ENCODE measurements around the gene DLL1. TPM values are rescaled to one million over a fixed set of nuclear protein-coding genes. Genes with fewer than 3 reads are reported as not detected.

Gene DLL1
- polyA plus RNA-seq, 2 of the 4 experiments (the other 2 are of a cell fraction) = 0.05 to 0.15 TPM

- no peak for TF ChIP-seq ZSCAN20 (CRISPR knock-in tag; IDR thresholded peaks at IDR 0.05)
- Histone ChIP-seq H3K4me2 (no peak overlapping the region), H3K9me3 (no peaks in the 10 kb centered on the region), H3K27ac (no peak overlapping the region), H3K4me3 (no peak overlapping the region), H3K4me1 (0 out of 3 replicates have a peak, but pooled peaks cover 1% of the 10 kb centered on the region)
- ChIA-PET CTCF (no interaction called here), POLR2A (no interaction called here)
- 78% methylated on average over 21 of the region's 36 CpGs for WGBS (ENCODE audit: missing lambda C conversion rate)
- no peak for DNase-seq (ENCODE audit: low read depth in 1 of 2, low spot score in 1 of 2)
- FAIRE-seq = no peak
- ATAC-seq = no peak
Measured at GRCh38 chr6:170274713-170275560, 15.9 kb downstream of the DLL1 start.

DNA sequence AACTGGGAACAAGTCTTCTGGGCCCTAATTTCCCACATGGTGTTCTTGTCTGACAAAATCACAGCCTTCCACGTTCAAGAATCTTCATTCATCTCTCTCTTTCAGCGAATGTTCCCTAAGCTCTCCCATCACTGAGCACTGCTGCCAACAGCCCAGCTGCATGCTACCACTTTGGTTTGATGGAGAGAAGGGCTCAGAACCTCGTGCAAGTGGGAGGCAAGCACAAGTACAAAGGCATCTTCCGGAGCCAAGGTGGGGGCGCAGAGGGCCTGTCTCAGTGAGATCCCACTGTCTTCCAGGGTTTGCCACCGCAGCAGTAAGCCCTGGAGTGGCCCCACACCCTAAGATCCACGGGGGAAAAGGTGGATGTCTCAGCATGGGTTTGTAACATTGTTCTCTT is 17.2 kb downstream of the DLL1 start:
- no peak for DNase-seq (ENCODE audit: low read depth in 1 of 2, low spot score in 1 of 2)
- 19% methylated on average over 3 of the region's 7 CpGs for WGBS (ENCODE audit: missing lambda C conversion rate)
- no peak for ATAC-seq
- ChIA-PET POLR2A (no interaction called here), CTCF (no interaction called here)
- FAIRE-seq = no peak
- no peak for TF ChIP-seq NPAS2 (CRISPR knock-in tag; IDR thresholded peaks at IDR 0.05; ENCODE audit: borderline replicate concordance)
- TF ChIP-seq TP53 (CRISPR knock-in tag; IDR thresholded peaks at IDR 0.05) = no peak
- TF ChIP-seq RFX5 (IDR thresholded peaks at IDR 0.05) = no peak
- no peak for TF ChIP-seq SREBF2 (IDR thresholded peaks at IDR 0.05)
- no peak for TF ChIP-seq EHF (CRISPR knock-in tag; IDR thresholded peaks at IDR 0.05)
- Histone ChIP-seq H3K27ac (no peak overlapping the region), H3K4me1 (no peaks in the 10 kb centered on the region), H3K9me3 (no peaks in the 10 kb centered on the region), H3K4me2 (no peak overlapping the region), H3K4me3 (no peak overlapping the region)

DNA sequence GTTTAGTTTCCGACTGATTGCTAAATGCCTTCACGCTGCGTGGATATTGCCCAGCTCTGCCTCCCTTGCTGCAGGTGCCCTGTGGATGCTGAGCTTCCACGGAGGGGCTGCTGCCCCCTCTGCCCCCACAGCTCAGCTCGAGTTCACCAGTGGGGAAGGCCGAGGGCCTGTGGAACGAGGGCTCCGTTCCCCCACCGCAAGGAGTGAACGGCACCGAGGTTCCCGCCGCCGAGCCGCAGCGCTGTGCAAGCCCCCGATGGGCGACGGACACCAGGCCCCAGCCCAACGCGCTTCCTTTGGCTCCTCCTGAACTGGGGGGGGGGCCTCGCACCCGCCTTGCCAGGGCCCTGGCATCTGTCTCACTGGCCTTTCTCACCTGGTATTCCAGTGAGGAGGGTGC is 17.7 kb downstream of the DLL1 start:
- Histone ChIP-seq H3K27ac (no peak overlapping the region), H3K4me3 (no peak overlapping the region), H3K9me3 (no peaks in the 10 kb centered on the region), H3K4me2 (no peak overlapping the region), H3K4me1 (no peaks in the 10 kb centered on the region)
- ATAC-seq (no peak), FAIRE-seq (no peak), DNase-seq (ENCODE audit: low read depth in 1 of 2, low spot score in 1 of 2) (no peak)
- ChIA-PET CTCF (no interaction called here), POLR2A (no interaction called here)
- WGBS (ENCODE audit: missing lambda C conversion rate) = 66% methylated on average over 6 of the region's 23 CpGs
- TF ChIP-seq, protein P1, sequence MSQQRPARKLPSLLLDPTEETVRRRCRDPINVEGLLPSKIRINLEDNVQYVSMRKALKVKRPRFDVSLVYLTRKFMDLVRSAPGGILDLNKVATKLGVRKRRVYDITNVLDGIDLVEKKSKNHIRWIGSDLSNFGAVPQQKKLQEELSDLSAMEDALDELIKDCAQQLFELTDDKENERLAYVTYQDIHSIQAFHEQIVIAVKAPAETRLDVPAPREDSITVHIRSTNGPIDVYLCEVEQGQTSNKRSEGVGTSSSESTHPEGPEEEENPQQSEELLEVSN (IDR thresholded peaks at IDR 0.05; ENCODE audit: borderline replicate concordance, low read depth) = no peak
- TF ChIP-seq JUN (IDR thresholded peaks at IDR 0.05) (no peak), JUNB (IDR thresholded peaks at IDR 0.05) (no peak), POLR2A (IDR thresholded peaks at IDR 0.05; ENCODE audit: low read length) (no peak), EHF (CRISPR knock-in tag; IDR thresholded peaks at IDR 0.05) (no peak), PHF8 (IDR thresholded peaks at IDR 0.05; ENCODE audit: borderline replicate concordance, low read depth) (no peak), RNF2 (IDR thresholded peaks at IDR 0.05; ENCODE audit: borderline replicate concordance, low read depth) (no peak), TP53 (CRISPR knock-in tag; IDR thresholded peaks at IDR 0.05) (no peak), RFX5 (IDR thresholded peaks at IDR 0.05) (no peak), EP300 (IDR thresholded peaks at IDR 0.05) (no peak)

- Histone ChIP-seq H3K27ac (no peak overlapping the region), H3K9me3 (no peaks in the 10 kb centered on the region), H3K4me2 (no peak overlapping the region), H3K4me3 (no peak overlapping the region), H3K4me1 (no peaks in the 10 kb centered on the region)
- DNase-seq (ENCODE audit: low read depth in 1 of 2, low spot score in 1 of 2) (no peak), FAIRE-seq (no peak), ATAC-seq (no peak)
- ChIA-PET POLR2A (no interaction called here), CTCF (no interaction called here)
- WGBS (ENCODE audit: missing lambda C conversion rate) = 59% methylated on average over 15 of the region's 30 CpGs
- TF ChIP-seq MAFK (IDR thresholded peaks at IDR 0.05; ENCODE audit: partially characterized antibody) (no peak), NR3C1 (IDR thresholded peaks at IDR 0.05) (no peak), MAZ (IDR thresholded peaks at IDR 0.05; ENCODE audit: borderline replicate concordance, low read depth, low read length) (no peak), HEYL (CRISPR knock-in tag; IDR thresholded peaks at IDR 0.05) (no peak), EHF (CRISPR knock-in tag; IDR thresholded peaks at IDR 0.05) (no peak), RARB (CRISPR knock-in tag; IDR thresholded peaks at IDR 0.05) (no peak), REST (IDR thresholded peaks at IDR 0.05) (no peak), EP300 (IDR thresholded peaks at IDR 0.05) (no peak), NPAS2 (CRISPR knock-in tag; IDR thresholded peaks at IDR 0.05; ENCODE audit: borderline replicate concordance) (no peak), SREBF2 (IDR thresholded peaks at IDR 0.05) (no peak), NFE2L2 (conservative IDR thresholded peaks at IDR 0.05; ENCODE audit: low read length) (no peak), CEBPB (IDR thresholded peaks at IDR 0.05) (no peak)
- TF ChIP-seq, protein P2, sequence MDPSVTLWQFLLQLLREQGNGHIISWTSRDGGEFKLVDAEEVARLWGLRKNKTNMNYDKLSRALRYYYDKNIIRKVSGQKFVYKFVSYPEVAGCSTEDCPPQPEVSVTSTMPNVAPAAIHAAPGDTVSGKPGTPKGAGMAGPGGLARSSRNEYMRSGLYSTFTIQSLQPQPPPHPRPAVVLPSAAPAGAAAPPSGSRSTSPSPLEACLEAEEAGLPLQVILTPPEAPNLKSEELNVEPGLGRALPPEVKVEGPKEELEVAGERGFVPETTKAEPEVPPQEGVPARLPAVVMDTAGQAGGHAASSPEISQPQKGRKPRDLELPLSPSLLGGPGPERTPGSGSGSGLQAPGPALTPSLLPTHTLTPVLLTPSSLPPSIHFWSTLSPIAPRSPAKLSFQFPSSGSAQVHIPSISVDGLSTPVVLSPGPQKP (IDR thresholded peaks at IDR 0.05; ENCODE audit: low read depth, low read length) = no peak
- TF ChIP-seq, protein P3, sequence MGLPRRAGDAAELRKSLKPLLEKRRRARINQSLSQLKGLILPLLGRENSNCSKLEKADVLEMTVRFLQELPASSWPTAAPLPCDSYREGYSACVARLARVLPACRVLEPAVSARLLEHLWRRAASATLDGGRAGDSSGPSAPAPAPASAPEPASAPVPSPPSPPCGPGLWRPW (IDR thresholded peaks at IDR 0.05) = no peak
Measured at GRCh38 chr6:170272341-170273065, 18.4 kb downstream of the DLL1 start.
